Renal cortex interstitium (tissue), 11 donors: ENCODE results near the gene ATP9B. TPM values are rescaled to one million over a fixed set of nuclear protein-coding genes. Genes with fewer than 3 reads are reported as not detected.

Source experiments
- DNase-seq, 11 donors: peaks; one replicate each; pipeline ENCODE4 v3.0.0-alpha.2; 2013; ENCODE audit warnings: low read depth in 9 of 11, low spot score in 4 of 11; ENCODE audit errors: extremely low read depth in 1 of 11
- polyA plus RNA-seq, 3 donors: library from polyadenylated mRNA; unstranded; fragments of 120-200 nt; gene quantifications; one replicate each; pipeline ENCODE4 v1.2.1, GENCODE V29; 2013; ENCODE audit not compliant: insufficient read length in 3 of 3

Gene ATP9B
- polyA plus RNA-seq, 3 donors: 31.4 to 41.0 (median 38.5) TPM

- DNase-seq: no peak
Observed at GRCh38 chr18:79423211-79424007, 354.2 kb downstream of the ATP9B start.

GRCh38 chr18:79424008-79424565 is 354.9 kb downstream of the ATP9B start:
- no peak for DNase-seq

GRCh38 chr18:79424880-79425568 is 355.8 kb downstream of the ATP9B start:
- DNase-seq: no peak

- DNase-seq: no peak
Observed at GRCh38 chr18:79425569-79425886, 356.3 kb downstream of the ATP9B start.

GRCh38 chr18:79426376-79427300 is 357.4 kb downstream of the ATP9B start:
- no peak for DNase-seq

GRCh38 chr18:79427368-79428225 is 358.4 kb downstream of the ATP9B start:
- DNase-seq: no peak

Other genes with a start within 250 kb of the ATP9B start
- 10 to 100 TPM in 1 of 3 donors, 1 to 10 TPM in 2; 8.8 to 10.5 (median 9.3) TPM for gene SALL3, start 89.6 kb upstream of the ATP9B start, polyA plus RNA-seq